ENCODE data around the gene OVCH2. TPM values are rescaled to one million over a fixed set of nuclear protein-coding genes. Genes with fewer than 3 reads are reported as not detected.
A peak's percentile ranks its signal among the peaks of the same experiment; 100 is the strongest.
"Not testable (repeated sequence)": the region's sequence is repeated elsewhere in the genome, so short reads cannot be mapped to it uniquely, and the experiment has no call there.

OVCH2 gene
- polyA plus RNA-seq, 4 donors = 5.8 to 8.2 (median 7.1) TPM

DNA sequence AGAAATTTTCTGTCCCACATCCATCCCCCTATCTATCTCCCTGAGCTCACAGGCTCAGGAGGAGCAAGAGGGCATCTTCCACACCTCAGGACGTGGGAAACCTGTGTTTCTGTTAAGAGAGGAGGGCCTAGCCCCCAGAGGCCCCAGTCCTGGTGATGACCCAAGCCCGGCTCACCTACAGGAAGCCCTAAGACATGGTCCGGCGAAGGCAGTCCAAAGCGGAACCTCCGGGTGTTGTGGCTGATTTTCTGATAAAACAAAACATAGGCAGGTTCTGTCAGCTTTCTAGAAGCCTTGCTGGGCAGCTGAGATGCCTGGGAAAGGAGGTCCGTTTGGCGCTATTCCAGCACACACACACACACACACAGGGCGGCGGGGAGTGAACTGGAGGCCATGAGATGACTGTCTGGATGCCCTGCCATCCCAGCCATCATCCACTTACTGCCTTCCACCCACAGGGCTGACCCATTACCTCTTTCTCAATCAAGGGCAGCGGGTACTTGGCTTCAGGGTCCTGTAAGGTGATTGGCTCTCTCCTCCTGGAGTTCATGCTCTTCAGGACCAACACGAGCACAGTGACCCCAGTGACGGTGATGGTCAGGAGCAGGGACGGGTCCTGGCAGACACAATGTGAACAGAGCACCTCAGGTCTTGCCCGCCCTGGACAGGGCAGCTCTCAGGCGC lies 33.9 kb downstream of the OVCH2 start:
- DNase-seq (ENCODE audit: low read depth in 4 of 4, low spot score in 2 of 4) = no peak

DNA sequence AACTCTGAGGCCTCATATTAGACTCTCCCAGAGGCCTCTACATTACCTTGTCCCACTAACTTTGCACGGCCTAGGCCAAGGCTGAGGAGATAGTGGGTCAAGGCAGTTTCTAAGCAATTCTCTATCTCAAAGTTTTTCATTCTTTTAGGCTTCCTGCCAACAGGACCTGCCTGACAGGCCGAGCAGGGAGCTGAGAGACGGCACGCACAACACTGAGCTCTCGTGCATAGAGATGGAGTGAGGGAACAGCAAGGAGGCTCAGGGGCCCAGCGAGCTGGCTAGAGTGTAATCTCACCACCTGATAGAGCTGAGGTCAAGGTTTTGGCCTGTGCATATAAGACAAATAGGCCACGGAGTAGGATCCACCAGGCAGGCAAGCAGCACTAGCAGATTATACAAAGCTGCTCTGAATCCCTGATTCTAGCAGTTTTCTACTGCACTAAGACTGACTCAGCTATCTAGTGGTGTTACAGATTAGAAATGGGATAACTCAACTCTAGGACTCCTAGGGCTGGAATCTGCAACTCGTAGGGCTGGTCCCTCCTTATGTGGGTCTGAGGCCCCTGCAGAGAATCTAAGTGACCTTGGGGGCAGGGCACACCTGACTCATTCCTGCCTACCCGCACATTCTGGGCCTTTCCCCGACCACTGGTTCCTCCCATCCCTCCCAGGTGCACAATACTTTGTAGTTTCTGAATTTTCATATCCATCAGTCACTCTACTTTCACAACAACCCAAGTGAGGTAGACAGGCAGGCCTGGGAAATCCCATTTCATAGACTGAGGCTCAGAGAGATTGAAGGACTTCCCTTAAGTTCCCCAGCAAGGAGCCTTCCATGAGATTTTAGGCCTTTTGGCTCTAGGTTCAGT lies 34.7 kb downstream of the OVCH2 start:
- DNase-seq (ENCODE audit: low read depth in 4 of 4, low spot score in 2 of 4) = no peak

DNA sequence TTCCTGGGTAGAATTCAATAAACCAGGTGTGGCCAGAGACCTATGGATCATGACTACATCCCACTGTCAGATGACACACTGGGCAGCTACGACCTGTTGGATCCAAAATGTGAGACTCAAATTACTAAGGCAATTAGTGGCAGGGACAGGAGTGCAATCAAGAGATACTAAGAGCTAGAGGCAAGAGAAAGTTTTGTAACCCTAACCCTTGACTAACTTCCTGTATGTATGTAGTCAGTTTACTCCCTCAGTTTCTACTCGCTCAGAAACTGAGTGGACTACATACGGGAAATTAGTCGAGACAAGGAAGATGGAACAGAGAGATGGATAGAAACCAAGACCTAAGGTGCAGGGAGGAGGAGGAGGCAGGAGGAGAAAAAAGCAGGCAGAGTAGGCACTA lies 35.6 kb downstream of the OVCH2 start:
- no peak for DNase-seq (ENCODE audit: low read depth in 4 of 4, low spot score in 2 of 4)

DNA sequence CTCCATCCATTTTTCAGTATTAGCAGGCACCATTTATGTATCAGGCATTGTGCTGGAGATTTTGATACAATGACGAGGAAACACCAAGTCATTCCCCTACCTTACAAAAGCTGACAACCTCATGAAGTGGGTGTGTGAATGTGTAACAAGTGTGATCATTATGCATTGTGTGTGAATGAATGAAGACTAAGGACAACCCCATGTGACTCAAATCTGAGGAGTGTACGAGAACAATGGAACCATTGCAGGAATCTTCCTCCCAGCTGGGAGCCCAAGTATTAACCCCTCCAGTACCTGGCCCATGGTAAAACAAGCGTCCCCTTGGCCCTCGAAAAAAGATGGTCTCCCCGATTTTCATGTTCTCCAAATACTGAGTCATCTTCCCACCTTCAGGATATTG lies 37.4 kb downstream of the OVCH2 start:
- DNase-seq (ENCODE audit: low read depth in 4 of 4, low spot score in 2 of 4) = no peak

DNA sequence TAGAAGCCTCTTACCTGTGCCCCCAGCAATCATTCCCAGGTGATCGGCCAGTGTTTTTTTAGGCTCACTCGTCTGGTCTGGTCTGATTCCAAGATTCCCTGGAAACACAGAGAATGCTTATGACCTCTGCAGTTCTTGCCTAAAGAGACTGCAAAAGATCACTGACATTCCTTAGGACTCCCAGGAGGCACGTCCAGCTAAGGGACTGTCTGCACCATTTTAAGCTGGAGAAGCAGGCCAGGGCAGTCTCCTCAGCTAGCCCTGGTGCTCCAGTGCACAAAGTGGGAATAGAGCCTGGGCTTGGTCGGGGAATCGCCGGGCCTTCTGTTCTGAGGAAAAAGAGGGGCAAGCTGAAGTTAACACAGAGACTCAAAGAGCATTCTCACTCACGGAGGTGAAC lies 37.8 kb downstream of the OVCH2 start:
- no peak for DNase-seq (ENCODE audit: low read depth in 4 of 4, low spot score in 2 of 4)

DNA sequence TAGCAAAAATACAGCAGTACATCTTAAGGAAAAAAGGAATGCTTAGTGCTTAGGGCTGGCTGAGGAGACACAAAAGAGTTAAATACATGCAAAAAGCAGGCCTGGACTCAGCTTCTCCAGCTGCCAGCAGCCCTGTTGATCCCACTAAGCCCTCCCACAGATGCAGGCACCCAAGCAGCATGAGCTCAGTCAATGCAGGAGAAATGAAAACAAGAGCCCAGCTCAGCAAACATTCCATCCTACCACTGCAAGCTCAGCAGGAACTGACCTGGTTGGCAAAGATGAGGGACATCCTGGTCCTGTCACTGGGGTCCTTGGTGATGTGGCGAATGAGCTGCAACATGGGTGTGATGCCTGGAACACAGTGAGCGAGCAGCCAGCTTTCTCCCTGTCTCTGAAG lies 38.8 kb downstream of the OVCH2 start:
- no peak for DNase-seq (ENCODE audit: low read depth in 4 of 4, low spot score in 2 of 4)

DNA sequence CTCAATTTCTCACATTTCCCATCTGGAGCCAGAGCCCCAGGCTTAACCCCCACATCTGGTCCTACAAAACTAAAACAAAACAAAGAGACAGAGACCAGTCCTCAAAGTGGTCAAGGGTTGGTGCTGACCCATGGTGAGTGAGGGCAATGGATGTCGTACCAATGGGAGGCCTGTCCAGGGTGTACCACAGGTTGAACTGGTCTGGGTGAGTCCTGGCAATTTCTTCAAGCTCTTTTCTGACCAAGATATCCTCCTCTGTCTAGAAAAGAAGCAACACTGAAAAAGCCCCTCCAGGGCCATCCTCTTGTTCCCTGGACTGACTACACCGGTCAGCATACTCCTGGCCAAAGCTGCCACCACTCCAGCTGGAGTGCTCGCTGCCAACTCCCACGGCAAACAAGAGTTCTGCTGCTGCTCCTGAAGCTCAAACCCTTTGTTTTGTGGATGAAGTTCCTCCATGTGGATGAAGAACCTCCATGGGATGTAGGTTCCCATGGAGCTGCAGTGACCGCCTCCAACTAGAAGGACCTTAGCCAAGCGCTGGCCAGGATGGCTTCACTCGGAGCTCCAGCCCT lies 39.9 kb downstream of the OVCH2 start:
- DNase-seq (ENCODE audit: low read depth in 4 of 4, low spot score in 2 of 4) = no peak

DNA sequence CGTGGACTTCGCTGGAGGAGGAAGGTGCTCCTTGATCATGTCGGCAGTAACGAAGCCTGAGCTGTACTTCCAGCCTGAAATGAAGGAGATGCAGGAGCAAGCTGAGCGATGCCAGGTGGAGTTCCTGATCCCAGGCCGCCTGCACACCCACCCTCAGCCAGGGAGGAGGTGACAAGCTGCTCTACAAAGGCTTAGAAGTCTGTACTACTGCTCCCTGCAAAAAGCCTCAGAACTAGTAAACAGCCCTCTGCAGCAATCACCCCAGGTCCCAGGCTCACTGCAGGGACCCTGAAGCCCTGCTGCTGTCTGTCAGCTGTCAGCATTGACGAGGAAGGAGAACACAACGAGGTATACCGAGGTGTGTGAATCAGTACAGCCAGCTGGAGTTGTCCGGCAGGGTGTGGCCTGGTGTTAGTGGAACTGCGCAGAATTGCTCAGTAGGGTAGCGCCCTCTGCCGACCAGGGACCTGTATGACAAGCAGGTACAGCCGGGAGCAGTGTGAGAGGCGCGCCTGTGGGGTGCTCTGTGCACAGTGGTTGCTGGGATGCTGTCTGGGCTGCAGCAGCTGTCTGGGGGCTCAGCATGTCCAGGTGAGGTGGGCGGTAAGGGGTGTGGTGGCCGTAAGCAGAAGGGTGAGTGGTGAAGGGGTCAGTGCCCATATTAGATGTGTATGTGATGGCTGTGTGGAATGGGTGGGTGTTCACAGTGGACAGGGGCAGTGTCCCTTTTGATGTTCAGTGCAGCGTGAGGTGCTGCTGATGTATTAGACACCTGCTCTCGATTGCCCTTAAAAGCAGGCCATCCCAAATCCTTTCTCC lies 40.6 kb downstream of the OVCH2 start:
- DNase-seq (ENCODE audit: low read depth in 4 of 4, low spot score in 2 of 4) = no peak

DNA sequence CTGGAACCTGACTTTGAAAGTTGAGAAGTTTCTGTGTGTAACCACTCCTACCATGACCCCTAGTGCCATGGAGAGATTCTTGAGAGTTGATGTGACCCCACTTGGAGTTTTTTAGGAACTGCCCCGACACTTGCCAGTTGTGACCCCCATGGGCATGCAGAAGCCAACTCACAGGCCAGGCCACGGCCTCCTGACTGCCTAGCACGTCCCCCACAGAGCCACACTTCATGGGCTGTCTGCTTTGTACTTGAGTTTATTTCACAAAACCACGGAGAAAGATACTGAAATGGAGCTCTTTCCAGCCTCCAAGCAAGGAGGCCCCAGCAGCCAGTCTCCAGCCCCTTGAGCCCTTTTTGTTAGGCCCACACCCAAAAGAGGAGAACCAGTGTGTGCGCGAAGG lies 41.4 kb downstream of the OVCH2 start:
- DNase-seq (ENCODE audit: low read depth in 4 of 4, low spot score in 2 of 4) = no peak

DNA sequence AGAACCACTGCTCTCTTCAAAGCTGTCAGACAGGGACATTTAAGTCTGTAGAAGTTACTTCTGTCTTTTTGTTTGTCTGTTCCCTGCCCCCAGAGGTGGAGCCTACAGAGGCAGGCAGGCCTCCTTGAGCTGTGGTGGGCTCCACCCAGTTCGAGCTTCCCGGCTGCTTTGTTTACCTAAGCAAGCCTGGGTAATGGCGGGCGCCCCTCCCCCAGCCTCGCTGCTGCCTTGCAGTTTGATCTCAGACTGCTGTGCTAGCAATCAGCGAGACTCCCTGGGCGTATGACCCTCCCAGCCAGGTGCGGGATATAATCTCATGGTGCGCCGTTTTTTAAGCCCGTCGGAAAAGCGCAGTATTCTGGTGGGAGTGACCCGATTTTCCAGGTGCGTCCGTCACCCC lies 42.7 kb downstream of the OVCH2 start:
- not testable (repeated sequence) for DNase-seq (ENCODE audit: low read depth in 4 of 4, low spot score in 2 of 4)

DNA sequence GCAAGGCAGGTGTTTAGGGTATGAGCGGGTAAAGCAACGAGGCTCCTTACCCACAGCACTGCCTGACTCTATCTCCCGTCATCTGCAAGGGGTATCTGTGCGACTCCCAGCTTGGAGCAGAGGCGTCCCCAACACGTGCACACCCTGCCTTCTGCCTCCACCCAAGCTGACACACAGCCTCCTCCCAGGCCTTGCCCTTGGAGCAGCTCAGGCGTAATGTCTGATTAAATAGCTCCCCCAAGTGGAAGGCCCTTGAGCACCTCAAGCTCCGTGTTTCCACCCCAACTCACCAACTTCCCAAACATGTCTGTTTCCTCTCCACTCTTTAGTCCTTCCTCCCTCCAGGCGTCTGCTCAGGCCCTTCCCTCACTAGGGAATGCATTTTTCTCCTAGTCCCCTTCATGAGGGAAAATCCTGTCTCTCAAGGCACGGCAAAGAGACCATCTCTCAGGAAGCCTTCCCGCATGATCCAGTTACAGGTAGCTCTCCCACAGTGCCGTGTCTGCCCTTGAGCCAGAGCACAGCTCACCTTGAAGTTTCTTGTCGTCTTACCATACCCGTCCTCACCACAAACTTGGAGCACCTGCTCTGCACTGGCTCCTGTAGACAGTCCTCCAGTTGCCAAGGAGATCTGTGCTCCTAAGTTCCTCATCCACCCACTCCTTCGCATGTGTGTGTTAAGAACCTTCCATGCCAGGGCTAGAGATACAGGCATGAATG lies 48.8 kb downstream of the OVCH2 start:
- DNase-seq (ENCODE audit: low read depth in 4 of 4, low spot score in 2 of 4) = peak in 1 of 4 donors; percentile 53

DNA sequence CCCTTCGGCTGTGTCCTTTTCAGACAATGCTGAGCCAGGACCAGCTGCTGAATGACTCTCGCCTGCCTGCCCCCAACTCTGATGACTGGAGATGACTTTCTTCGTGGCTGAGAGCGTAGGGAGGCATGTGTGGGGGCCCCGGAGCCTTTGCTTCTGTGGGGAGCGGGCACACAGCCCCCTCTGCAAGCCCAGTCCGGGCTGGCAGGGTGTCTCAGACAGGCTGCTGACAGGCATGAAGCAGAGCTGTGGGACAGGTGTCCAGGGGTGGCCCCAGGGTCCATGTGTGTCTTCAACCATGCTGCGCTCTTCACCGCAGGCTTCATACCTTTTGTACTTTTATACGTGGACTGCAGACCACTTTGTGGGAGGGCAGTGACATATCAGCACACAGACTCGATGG lies 49.6 kb downstream of the OVCH2 start:
- no peak for DNase-seq (ENCODE audit: low read depth in 4 of 4, low spot score in 2 of 4)

DNA sequence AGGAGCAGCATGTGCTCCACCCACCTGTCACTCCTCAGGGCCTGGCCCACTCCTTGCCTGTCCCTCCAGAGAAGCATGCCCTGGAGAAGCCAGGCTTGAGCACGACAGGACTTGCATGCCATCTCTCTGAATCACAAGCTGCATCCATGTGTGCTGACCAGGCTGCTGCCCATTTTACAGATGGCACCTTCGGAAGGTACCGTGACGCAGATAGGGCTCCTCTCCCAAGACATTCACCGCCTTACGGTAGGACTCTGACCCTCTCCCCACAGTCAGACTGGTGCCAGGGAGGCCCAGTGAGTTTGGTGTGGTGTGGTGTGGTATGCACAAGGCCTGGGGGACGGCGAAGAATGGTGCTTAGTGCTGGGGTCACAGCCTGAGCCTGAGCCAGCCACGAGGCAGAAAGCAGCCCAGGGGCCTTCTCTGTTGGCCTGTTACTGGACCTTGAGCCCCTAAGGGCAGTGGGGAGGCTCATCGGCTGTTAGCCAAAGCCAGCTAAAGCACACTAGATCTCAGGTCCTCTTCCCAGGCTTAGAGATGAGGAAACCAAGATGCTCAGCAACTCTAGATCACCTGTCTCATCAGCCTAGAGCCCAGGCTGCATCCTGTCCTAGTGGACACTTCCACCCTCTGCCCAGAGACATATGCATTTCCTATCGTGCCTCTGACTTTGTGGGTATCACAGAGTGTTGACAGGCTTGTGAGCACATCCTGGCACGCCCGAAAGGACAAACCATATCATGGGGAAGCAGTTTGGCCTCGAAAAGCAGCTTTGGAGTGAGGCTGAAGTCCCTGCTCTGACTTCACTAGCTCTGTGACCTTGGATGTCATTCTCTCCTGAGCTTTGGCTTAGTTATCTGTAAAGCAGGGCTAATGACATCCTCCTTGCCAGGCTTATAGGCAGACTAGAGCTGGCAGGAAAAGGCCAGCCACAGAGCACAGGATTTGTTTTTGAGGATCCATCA lies 50.7 kb downstream of the OVCH2 start:
- no peak for DNase-seq (ENCODE audit: low read depth in 4 of 4, low spot score in 2 of 4)

DNA sequence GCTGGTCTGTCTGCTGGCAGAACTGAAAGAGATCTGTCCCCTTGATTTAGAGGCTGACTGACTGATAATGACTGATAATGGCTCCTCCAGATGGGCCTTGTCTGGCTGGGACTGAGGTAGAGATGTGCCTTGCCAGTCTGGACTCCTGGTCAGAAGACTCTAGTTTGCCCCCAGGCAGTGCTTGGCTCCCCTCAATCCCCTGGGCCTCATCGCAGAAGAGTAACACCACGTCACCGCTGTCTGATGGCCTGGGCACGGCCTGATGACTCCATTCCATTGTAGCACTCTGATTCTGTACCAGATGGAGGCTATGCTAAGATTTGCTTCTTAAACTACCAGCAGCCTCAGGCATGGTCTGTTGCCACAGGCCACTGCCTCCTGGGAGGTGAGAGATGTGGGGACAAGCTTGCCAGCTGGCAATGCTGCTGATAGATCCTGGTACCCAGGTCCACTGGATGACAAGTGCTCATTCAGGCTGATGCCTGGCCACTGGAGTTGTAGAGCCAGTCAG lies 52.0 kb downstream of the OVCH2 start:
- no peak for DNase-seq (ENCODE audit: low read depth in 4 of 4, low spot score in 2 of 4)

DNA sequence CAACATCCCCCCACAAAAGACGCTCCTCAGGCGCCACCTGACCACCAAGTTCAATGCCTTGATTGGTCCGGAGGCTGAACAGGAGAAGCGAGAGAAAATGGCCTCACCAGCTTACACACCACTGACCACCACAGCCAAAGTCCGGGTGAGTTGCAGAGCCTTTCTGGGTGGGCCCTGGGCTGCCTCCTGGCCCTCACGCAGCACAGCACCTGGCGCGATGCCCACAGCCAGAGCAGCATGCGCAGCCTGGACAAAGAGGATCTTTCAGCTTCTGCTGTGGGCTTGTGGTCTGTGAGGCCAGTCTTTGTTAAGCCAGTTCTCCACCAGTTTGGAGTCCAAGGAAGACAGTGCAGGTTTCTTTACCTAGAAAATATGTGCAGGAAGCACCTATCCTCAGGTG lies 54.6 kb downstream of the OVCH2 start:
- no peak for DNase-seq (ENCODE audit: low read depth in 4 of 4, low spot score in 2 of 4)

DNA sequence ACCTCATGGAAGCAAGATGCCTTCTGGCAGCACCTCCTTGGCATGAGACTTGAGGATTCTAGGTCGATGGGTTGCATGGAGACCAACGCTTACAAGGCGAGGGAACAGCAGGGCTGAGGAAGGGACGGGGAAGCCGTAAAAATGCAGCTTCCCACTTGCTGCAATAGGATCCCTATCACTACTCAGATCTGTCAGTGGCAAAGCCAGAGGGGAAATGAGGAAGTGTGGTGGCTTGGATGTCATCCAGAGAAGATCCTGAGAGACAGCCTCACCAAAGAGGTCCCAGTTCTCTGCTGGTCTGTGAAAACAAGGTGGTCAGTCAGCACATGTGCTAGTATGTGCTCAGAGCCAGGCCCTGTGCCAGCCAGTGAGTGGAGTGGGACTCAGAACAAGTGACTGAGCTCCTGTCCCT lies 55.1 kb downstream of the OVCH2 start:
- DNase-seq (ENCODE audit: low read depth in 4 of 4, low spot score in 2 of 4) = no peak

DNA sequence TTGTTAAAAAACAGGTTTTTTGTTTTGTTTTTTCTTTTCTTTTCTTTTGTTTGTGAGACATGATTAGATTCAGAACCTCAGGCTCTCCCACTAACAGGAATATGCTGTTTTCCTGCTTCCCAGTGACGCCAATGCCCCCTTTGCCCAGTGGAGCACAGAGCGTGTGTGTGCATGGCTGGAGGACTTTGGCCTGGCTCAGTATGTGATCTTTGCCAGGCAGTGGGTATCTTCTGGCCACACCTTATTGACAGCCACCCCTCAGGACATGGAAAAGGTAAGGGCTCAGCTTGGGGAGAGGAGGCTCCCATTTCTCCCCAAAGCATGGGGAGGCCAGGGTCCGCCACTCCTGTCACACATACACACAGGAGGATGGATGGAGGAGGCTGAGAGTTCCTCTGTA lies 58.0 kb downstream of the OVCH2 start:
- no peak for DNase-seq (ENCODE audit: low read depth in 4 of 4, low spot score in 2 of 4)

DNA sequence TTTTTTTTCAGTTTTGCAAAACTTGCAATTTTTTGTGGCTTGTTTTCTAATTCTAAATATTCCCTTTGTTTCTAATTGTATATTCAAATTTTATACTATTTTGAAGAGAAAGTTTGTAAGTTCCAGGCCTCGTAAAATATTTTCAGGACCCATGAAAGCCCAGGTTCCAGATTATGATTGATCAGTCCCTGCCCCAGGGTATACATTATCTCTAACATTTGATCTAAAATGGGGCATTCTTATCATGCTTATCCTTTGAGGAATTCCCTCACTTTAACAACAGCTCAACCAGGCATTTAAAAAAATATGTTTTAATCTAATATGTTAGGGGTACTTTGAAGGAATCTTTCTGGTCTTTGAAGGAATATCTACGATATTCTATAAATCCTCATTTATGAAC lies 59.4 kb downstream of the OVCH2 start:
- DNase-seq (ENCODE audit: low read depth in 4 of 4, low spot score in 2 of 4) = no peak

DNA sequence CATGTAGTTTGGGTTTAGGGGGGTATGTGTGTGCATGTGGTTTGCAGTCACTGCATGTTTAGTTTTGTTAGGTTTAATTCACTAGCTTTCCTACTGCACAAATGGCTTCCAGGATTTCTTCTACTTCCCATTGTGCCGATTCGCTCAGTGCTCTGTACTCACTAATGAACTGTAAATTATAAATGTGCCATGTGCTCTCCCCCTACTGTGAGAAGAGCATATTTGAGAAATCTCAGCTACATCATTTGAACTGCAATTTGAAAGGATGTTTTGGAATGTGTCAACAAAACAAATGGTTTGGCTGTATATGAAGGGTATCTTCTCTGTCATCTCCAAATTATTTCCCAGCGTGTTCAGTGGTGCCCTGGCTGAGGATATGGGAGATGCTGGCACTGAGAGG lies 61.1 kb downstream of the OVCH2 start:
- no peak for DNase-seq (ENCODE audit: low read depth in 4 of 4, low spot score in 2 of 4)

Data from left renal cortex interstitium (tissue), 4 donors.